Measurements from ENCODE around the gene TMEM191C. TPM values are rescaled to one million over a fixed set of nuclear protein-coding genes. Genes with fewer than 3 reads are reported as not detected.
"Not testable (repeated sequence)": the region's sequence is repeated elsewhere in the genome, so short reads cannot be mapped to it uniquely, and the experiment has no call there.

Gene TMEM191C
- polyA plus RNA-seq: 1 to 10 TPM; 1.7 to 2.5 (median 1.8) TPM

DNA sequence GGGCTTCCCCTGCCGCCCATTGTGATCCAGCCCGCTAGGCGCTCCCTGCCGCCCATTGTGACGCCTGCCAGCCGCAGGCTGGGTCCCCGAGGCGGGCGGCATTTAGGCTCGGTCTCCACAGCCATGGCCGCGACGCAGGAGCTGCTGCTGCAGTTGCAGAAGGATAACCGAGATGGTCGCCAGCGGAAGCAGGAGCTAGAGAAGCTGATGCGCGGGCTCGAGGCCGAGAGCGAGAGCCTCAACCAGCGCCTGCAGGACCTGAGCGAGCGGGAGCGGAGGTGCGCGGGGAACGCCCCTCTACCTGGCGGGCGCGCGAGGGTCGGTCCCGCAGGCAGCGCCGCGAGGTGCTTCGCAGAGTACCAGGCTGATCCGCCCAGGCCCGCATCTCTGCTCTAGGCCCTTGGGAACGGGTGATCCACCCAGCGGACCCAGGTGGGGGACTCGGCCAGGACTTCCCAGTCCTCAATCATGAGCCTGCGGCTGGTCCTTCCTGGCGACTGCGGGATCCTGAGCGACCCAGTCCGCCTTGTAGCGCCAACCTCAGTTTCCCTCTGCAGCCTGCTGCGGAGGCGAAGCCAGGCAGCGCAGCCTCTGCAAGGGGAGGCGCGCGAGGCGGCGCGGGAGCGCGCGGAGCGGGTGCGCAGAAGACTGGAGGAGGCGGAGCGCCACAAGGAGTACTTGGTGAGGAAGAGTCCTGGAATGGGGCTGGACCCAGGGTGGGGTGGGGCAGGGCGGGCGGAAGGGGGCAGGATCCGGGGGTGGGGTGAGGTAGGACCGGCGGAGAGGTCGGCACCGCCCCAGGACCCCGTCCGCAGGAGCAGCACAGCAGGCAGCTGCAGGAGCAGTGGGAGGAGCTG lies at the start of gene TMEM191C:
Gene TMEM191C, plus strand, starts transcription at position 51 of the 857 bp plus-strand sequence. Its CDS starts 73 bp downstream, at position 124.
- H3K9me3 Mint-ChIP-seq; H3K36me3 Mint-ChIP-seq; H3K27me3 Mint-ChIP-seq (ENCODE audit: low read depth in 3 of 3); DNase-seq; H3K4me1 Mint-ChIP-seq: not testable (repeated sequence)
- H3K27ac Mint-ChIP-seq: peak within 1 kb of the TSS; percentile 82 to 97 (median 96)
- H3K4me3 Mint-ChIP-seq: peak within 1 kb of the TSS; percentile 89 to 96 (median 92)

GRCh38 chr22:21417853-21418252 lies 49.3 kb upstream of the TMEM191C start:
- peak; percentile 14 to 31 (median 18) for DNase-seq
- H3K4me1 Mint-ChIP-seq; H3K27me3 Mint-ChIP-seq (ENCODE audit: low read depth in 3 of 3); H3K27ac Mint-ChIP-seq; H3K9me3 Mint-ChIP-seq; H3K36me3 Mint-ChIP-seq: not testable (repeated sequence)
- peak overlapping the region in 3 of 5 donors; percentile 43 to 62 (median 52) for H3K4me3 Mint-ChIP-seq

- H3K4me1 Mint-ChIP-seq; H3K36me3 Mint-ChIP-seq; H3K27me3 Mint-ChIP-seq (ENCODE audit: low read depth in 3 of 3); H3K4me3 Mint-ChIP-seq; H3K9me3 Mint-ChIP-seq; H3K27ac Mint-ChIP-seq; DNase-seq: not testable (repeated sequence)
Observed at GRCh38 chr22:21418974-21419638, 48.1 kb upstream of the TMEM191C start.

GRCh38 chr22:21420180-21420763 lies 46.9 kb upstream of the TMEM191C start:
- not testable (repeated sequence) for H3K36me3 Mint-ChIP-seq; H3K27me3 Mint-ChIP-seq (ENCODE audit: low read depth in 3 of 3); H3K4me1 Mint-ChIP-seq; H3K9me3 Mint-ChIP-seq; H3K4me3 Mint-ChIP-seq; H3K27ac Mint-ChIP-seq
- DNase-seq: peak; percentile 12 to 19 (median 16)

DNA sequence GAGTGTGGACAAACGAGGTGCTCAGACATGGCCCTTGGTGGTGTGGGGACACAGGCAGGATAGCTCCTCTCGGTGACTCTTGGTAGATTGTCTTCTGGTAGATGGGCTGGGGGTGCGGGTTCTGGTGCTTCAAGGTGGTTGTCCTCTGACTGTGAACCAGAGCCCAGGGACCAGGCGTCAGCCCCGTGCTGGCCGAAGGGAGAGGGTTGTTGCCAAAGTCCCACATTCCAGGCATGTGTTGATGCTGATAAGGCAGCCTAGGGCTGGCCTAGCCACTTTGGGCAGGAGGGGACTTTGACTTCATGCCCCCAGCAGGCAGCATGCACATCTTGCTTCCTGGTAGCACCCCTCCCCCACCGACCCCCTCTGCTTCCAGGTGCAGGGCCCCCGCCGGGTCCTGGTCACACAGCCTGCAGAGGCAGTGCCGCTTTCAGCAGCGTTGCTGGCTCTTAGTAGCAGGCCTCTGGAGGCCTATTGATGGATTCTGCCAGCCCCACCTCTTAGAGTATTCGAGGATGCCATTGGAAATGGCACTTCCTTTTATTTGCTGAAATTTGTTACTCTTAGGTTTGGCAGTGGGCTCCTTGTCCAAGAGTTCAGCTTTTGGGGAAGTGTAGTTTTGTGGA lies 43.0 kb upstream of the TMEM191C start:
- not testable (repeated sequence) for H3K36me3 Mint-ChIP-seq; H3K4me3 Mint-ChIP-seq; DNase-seq; H3K4me1 Mint-ChIP-seq; H3K27ac Mint-ChIP-seq; H3K9me3 Mint-ChIP-seq; H3K27me3 Mint-ChIP-seq (ENCODE audit: low read depth in 3 of 3)

GRCh38 chr22:21434378-21435233 lies 32.6 kb upstream of the TMEM191C start:
- not testable (repeated sequence) for H3K4me3 Mint-ChIP-seq; H3K27me3 Mint-ChIP-seq (ENCODE audit: low read depth in 3 of 3); H3K27ac Mint-ChIP-seq; DNase-seq; H3K9me3 Mint-ChIP-seq; H3K36me3 Mint-ChIP-seq; H3K4me1 Mint-ChIP-seq

GRCh38 chr22:21435998-21436810 lies 31.0 kb upstream of the TMEM191C start:
- not testable (repeated sequence) for H3K4me3 Mint-ChIP-seq; H3K4me1 Mint-ChIP-seq; H3K27me3 Mint-ChIP-seq (ENCODE audit: low read depth in 3 of 3); DNase-seq; H3K27ac Mint-ChIP-seq; H3K9me3 Mint-ChIP-seq; H3K36me3 Mint-ChIP-seq

- H3K27me3 Mint-ChIP-seq (ENCODE audit: low read depth in 3 of 3); H3K27ac Mint-ChIP-seq; H3K4me3 Mint-ChIP-seq; DNase-seq; H3K9me3 Mint-ChIP-seq; H3K4me1 Mint-ChIP-seq; H3K36me3 Mint-ChIP-seq: not testable (repeated sequence)
Observed at GRCh38 chr22:21438013-21438412, 29.2 kb upstream of the TMEM191C start.

DNA sequence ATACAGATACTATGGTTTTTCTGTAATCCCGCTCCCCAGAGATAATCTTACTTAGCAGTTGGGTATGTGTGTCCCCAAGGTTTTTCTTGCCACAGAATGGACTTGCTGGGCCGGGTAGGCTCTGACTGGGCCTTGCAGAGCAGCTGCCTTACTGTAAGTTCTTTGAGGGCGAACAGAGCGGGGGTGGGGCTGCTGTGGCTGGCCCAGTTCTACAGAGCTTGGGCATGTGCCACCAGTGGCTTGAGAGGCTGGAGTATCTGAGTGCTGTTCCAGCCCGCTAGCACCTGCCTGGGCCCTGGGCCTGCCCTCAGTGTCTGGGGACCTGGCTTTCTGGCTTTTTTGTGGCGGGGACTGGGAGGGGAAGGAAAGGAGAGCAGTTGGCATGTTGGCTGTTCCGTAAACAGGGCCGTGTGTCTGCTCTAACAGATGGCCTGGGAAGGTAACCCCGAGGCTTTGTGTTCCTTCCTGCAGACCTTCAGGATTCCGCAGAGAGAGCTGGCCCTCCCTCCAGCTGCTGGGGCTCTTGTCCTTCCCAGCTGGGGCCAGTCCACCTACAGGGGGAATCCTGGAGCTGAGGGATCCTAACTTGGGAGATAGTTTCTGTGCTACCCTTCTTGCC lies 27.1 kb upstream of the TMEM191C start:
- DNase-seq; H3K27ac Mint-ChIP-seq; H3K9me3 Mint-ChIP-seq; H3K4me3 Mint-ChIP-seq; H3K27me3 Mint-ChIP-seq (ENCODE audit: low read depth in 3 of 3); H3K4me1 Mint-ChIP-seq; H3K36me3 Mint-ChIP-seq: not testable (repeated sequence)

DNA sequence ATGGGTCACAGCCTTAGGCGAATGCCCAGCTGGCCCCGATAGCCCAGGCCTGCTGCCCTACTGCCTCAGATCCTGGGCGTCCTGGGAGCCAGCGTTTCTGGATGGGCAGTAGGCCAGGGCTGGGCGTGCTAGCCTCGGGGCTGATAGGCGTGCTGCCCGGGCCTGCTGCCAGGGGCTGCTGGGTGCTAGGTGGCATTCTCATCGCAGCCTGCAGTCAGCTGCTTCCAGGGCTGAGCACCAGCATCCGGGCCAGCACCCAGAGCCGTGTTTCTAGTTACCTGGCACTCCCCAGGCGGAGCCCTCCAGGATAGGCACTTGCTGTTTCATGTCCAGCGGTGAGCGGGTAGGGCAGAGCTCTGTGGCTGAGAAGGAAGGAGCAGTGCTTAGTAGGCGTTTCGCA lies 26.5 kb upstream of the TMEM191C start:
- H3K4me3 Mint-ChIP-seq; H3K9me3 Mint-ChIP-seq; H3K27me3 Mint-ChIP-seq (ENCODE audit: low read depth in 3 of 3); H3K4me1 Mint-ChIP-seq; DNase-seq; H3K27ac Mint-ChIP-seq; H3K36me3 Mint-ChIP-seq: not testable (repeated sequence)

GRCh38 chr22:21441170-21441569 lies 26.0 kb upstream of the TMEM191C start:
- not testable (repeated sequence) for H3K4me1 Mint-ChIP-seq; H3K9me3 Mint-ChIP-seq; H3K27me3 Mint-ChIP-seq (ENCODE audit: low read depth in 3 of 3); DNase-seq; H3K36me3 Mint-ChIP-seq; H3K27ac Mint-ChIP-seq; H3K4me3 Mint-ChIP-seq

GRCh38 chr22:21442123-21442522 lies 25.1 kb upstream of the TMEM191C start:
- H3K36me3 Mint-ChIP-seq; H3K4me3 Mint-ChIP-seq; H3K27ac Mint-ChIP-seq; DNase-seq; H3K4me1 Mint-ChIP-seq; H3K27me3 Mint-ChIP-seq (ENCODE audit: low read depth in 3 of 3); H3K9me3 Mint-ChIP-seq: not testable (repeated sequence)

Data from immature natural killer cell (primary cell).